Islet precursor cell (in vitro differentiated cells): ENCODE results near the gene CARNS1.
"Not testable (repeated sequence)": the region's sequence is repeated elsewhere in the genome, so short reads cannot be mapped to it uniquely, and the experiment has no call there.

Experiments
- DNase-seq: peaks from one replicate; pipeline ENCODE4 v3.0.0-alpha.2; 2018

Gene CARNS1

GRCh38 chr11:67410984-67411784 is 4.3 kb upstream of the CARNS1 start:
- no peak for DNase-seq

GRCh38 chr11:67411785-67412152 is 3.7 kb upstream of the CARNS1 start:
- DNase-seq, result no peak

- DNase-seq, result no peak
Measured at GRCh38 chr11:67412495-67413179, 2.8 kb upstream of the CARNS1 start.

- DNase-seq, result no peak
Measured at GRCh38 chr11:67413266-67413849, 2.1 kb upstream of the CARNS1 start.

GRCh38 chr11:67416416-67417335 is 1.2 kb downstream of the CARNS1 start:
- DNase-seq, result no peak

- DNase-seq, result no peak
Measured at GRCh38 chr11:67417425-67417824, 1.9 kb downstream of the CARNS1 start.

GRCh38 chr11:67418476-67419281 is 3.2 kb downstream of the CARNS1 start:
- DNase-seq, result no peak

- DNase-seq, result no peak
Measured at GRCh38 chr11:67419325-67420049, 4.0 kb downstream of the CARNS1 start.

GRCh38 chr11:67420147-67420645 is 4.7 kb downstream of the CARNS1 start:
- no peak for DNase-seq

GRCh38 chr11:67420646-67421429 is 5.4 kb downstream of the CARNS1 start:
- DNase-seq, result peak; percentile 99

- no peak for DNase-seq
Measured at GRCh38 chr11:67421430-67422031, 6.1 kb downstream of the CARNS1 start.

- DNase-seq, result peak; percentile 87
Measured at GRCh38 chr11:67422891-67423290, 7.4 kb downstream of the CARNS1 start.

- DNase-seq, result no peak
Measured at GRCh38 chr11:67423466-67423865, 8.0 kb downstream of the CARNS1 start.

- no peak for DNase-seq
Measured at GRCh38 chr11:67423891-67424613, 8.6 kb downstream of the CARNS1 start.

GRCh38 chr11:67427364-67427859 is 11.9 kb downstream of the CARNS1 start:
- DNase-seq, result not testable (repeated sequence)

GRCh38 chr11:67428052-67429001 is 12.8 kb downstream of the CARNS1 start, which contains the start of gene RPS6KB2:
Gene RPS6KB2, plus strand, starts transcription at chr11:67428494. Its CDS starts 52 bp downstream, at chr11:67428546.
- peak; percentile 98 for DNase-seq

GRCh38 chr11:67429038-67429668 is 13.7 kb downstream of the CARNS1 start:
- no peak for DNase-seq
